Neuronal stem cell (in vitro differentiated cells): ENCODE results near the gene NCKIPSD.
A peak's percentile ranks its signal among the peaks of the same experiment; 100 is the strongest.

Source experiments
- DNase-seq: peaks from one replicate; pipeline ENCODE4 v3.0.0-alpha.2; 2013; ENCODE audit warnings: low spot score
- H2AFZ ChIP-seq: one replicate; pipeline ENCODE4 v1.6.1; 2013; ENCODE audit warnings: mild to moderate bottlenecking, low read length, inconsistent platforms
- H2AK5ac ChIP-seq: 2 replicates; pipeline ENCODE4 v1.6.1; 2013; ENCODE audit warnings: low read depth, mild to moderate bottlenecking, inconsistent platforms, low read length, moderate library complexity, mixed read lengths
- H2BK120ac ChIP-seq: 2 replicates; pipeline ENCODE4 v1.6.1; 2013; ENCODE audit warnings: low read depth, mild to moderate bottlenecking, inconsistent platforms, low read length, moderate library complexity, mixed read lengths
- H2BK12ac ChIP-seq: one replicate; pipeline ENCODE4 v1.6.1; 2013; ENCODE audit warnings: low read length, inconsistent platforms
- H2BK15ac ChIP-seq: 2 replicates; pipeline ENCODE4 v1.6.1; 2013; ENCODE audit warnings: mild to moderate bottlenecking, low read length, inconsistent platforms, mixed read lengths
- H2BK5ac ChIP-seq: one replicate; pipeline ENCODE4 v1.6.1; 2013; ENCODE audit warnings: inconsistent platforms, mild to moderate bottlenecking, low read length, moderate library complexity
- H3K14ac ChIP-seq: one replicate; pipeline ENCODE4 v1.6.1; 2013; ENCODE audit warnings: low read length, inconsistent platforms
- H3K18ac ChIP-seq: 2 replicates; pipeline ENCODE4 v1.6.1; 2013; ENCODE audit warnings: low read length, inconsistent platforms
- H3K23ac ChIP-seq: 2 replicates; pipeline ENCODE4 v1.6.1; 2013; ENCODE audit warnings: low read depth, mild to moderate bottlenecking, mixed read lengths, low read length, inconsistent platforms; ENCODE audit not compliant: poor library complexity
- H3K27ac ChIP-seq: replicated peaks from 3 replicates; pipeline ENCODE4 v1.5.1; 2013; ENCODE audit warnings: low read length, inconsistent platforms
- H3K27me3 ChIP-seq, 3 experiments: 2 replicates each; pipeline ENCODE4 v1.6.1; 2013; ENCODE audit warnings: low read length in 3 of 3, mild to moderate bottlenecking in 2 of 3, inconsistent platforms in 1 of 3, low read depth in 1 of 3, mixed read lengths in 1 of 3, moderate library complexity in 1 of 3; ENCODE audit not compliant: control insufficient read depth in 3 of 3, insufficient read depth in 3 of 3
- H3K36me3 ChIP-seq, 2 donors: replicated peaks in 1 of 2; 2 replicates each; pipeline ENCODE4 v1.6.1; 2013; ENCODE audit warnings: low read length in 2 of 2; ENCODE audit not compliant: control insufficient read depth in 2 of 2, insufficient read depth in 2 of 2
- H3K4ac ChIP-seq: 2 replicates; pipeline ENCODE4 v1.6.1; 2013; ENCODE audit warnings: inconsistent platforms, mild to moderate bottlenecking, low read length, moderate library complexity
- H3K4me1 ChIP-seq, 2 donors: 1 replicate in 1 of 2; 2 replicates in 1 of 2; pipeline ENCODE4 v1.6.1; 2013; ENCODE audit warnings: low read length in 2 of 2, low read depth in 1 of 2; ENCODE audit not compliant: control insufficient read depth in 2 of 2, insufficient read depth in 1 of 2
- H3K4me2 ChIP-seq: one replicate; pipeline ENCODE4 v1.6.1; 2013; ENCODE audit warnings: mild to moderate bottlenecking, low read length, inconsistent platforms; ENCODE audit not compliant: insufficient read depth, poor library complexity, severe bottlenecking
- H3K4me3 ChIP-seq, 2 donors: 2 replicates each; pipeline ENCODE4 v1.5.1; 2013; ENCODE audit warnings: low read length in 2 of 2, mild to moderate bottlenecking in 2 of 2, inconsistent platforms in 1 of 2, moderate library complexity in 1 of 2
- H3K79me1 ChIP-seq: one replicate; pipeline ENCODE4 v1.6.1; 2013; ENCODE audit warnings: low read depth, mild to moderate bottlenecking, inconsistent platforms, low read length, moderate library complexity
- H3K9ac ChIP-seq: one replicate; pipeline ENCODE4 v1.6.1; 2013; ENCODE audit warnings: mild to moderate bottlenecking, low read depth, low read length, inconsistent platforms; ENCODE audit not compliant: poor library complexity
- H3K9me3 ChIP-seq, 2 donors: replicated peaks in 1 of 2; 2 replicates each; pipeline versions ENCODE3 to v1.6.1; 2013; ENCODE audit warnings: low read length in 2 of 2, mild to moderate bottlenecking in 2 of 2, inconsistent platforms in 1 of 2, low read depth in 1 of 2, mixed read lengths in 1 of 2, moderate library complexity in 1 of 2; ENCODE audit not compliant: control insufficient read depth in 2 of 2, insufficient read depth in 1 of 2
- H4K8ac ChIP-seq: one replicate; pipeline ENCODE4 v1.6.1; 2013; ENCODE audit warnings: low read depth, mild to moderate bottlenecking, inconsistent platforms, low read length, moderate library complexity
- H4K91ac ChIP-seq: one replicate; pipeline ENCODE4 v1.6.1; 2013; ENCODE audit warnings: low read length, low read depth, mild to moderate bottlenecking, inconsistent platforms; ENCODE audit not compliant: poor library complexity
- WGBS, 2 donors: extraction: QIAGEN DNeasy Blood & Tissue Kit; methylation state at CpG; one replicate each; pipeline ENCODE4 v1.1.7; 2013; ENCODE audit warnings: missing lambda C conversion rate in 2 of 2, mixed read lengths in 1 of 2; ENCODE audit not compliant: insufficient read length in 2 of 2, insufficient replicate concordance in 1 of 2; ENCODE audit errors: extremely low coverage in 2 of 2; 5-methylcytosine and 5-hydroxymethylcytosine counted together

Gene NCKIPSD

DNA sequence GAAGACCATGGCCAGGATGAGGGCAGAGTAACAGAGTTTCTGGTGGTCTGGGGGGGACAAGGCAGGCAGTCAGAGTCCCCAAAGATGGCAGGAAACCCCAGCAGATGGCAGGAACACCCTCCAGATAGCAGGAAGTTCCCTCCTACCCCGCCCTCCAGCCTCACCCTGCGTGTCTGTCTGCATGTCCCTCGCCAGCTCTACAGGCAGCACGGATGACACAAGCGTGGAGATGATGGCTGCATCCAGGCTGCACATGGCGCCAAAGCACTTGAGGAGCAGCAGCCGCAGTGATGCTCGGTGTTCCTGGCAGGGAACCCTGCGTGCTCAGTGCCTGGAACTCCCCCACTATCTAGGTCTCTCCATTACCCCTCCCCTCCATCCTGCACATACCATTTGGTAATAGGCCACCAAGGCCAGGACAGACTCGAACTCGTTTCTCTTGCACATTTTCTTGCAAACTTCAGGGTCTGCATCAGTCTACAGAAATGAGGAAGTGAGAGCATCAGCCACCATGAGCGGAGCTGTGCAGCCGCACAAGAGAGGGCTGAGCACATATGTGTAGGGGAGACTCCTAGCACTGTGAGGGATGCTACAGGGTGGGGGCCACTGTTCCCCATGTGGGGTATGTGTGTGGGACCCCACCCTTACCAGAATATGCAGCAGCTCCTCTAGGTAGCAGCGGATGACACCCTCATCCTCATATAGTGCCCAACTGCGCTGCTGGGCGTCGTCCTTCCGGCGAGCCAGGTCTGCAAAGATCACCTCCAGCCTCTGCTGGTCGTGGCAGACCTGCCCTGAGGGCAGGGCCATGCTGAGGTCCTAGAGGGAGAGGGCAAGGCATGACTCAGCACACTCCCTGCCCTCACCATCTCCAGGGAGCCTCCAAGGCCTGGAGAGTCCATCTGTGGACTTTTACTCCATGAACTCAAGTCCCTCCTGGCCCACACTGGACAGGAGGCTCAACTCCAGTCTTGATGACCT lies 6.0 kb downstream of the NCKIPSD start:
- no peak for DNase-seq
- Histone ChIP-seq H2AK5ac (no peak overlapping the region), H4K91ac (no peak overlapping the region), H3K14ac (no peak overlapping the region), H3K4me1 (peaks cover 2 to 7% of the 10 kb centered on the region in 2 donors), H4K8ac (no peak overlapping the region), H3K4ac (no peak overlapping the region), H3K23ac (no peak overlapping the region), H2BK12ac (no peak overlapping the region), H2BK120ac (no peak overlapping the region), H3K4me2 (no peak overlapping the region), H3K9me3 (no peaks in the 10 kb centered on the region), H3K36me3 (peaks cover 61 to 82% of the 10 kb centered on the region in 2 donors), H3K79me1 (no peaks in the 10 kb centered on the region), H2AFZ (no peak overlapping the region), H2BK5ac (no peak overlapping the region), H3K9ac (no peak overlapping the region), H3K27me3 (no peaks in the 10 kb centered on the region), H3K18ac (no peak overlapping the region), H2BK15ac (no peak overlapping the region), H3K4me3 (no peak overlapping the region), H3K27ac (no peak overlapping the region)
- WGBS, 2 donors: no CpG with 5 or more reads among the region's 20 CpGs

DNA sequence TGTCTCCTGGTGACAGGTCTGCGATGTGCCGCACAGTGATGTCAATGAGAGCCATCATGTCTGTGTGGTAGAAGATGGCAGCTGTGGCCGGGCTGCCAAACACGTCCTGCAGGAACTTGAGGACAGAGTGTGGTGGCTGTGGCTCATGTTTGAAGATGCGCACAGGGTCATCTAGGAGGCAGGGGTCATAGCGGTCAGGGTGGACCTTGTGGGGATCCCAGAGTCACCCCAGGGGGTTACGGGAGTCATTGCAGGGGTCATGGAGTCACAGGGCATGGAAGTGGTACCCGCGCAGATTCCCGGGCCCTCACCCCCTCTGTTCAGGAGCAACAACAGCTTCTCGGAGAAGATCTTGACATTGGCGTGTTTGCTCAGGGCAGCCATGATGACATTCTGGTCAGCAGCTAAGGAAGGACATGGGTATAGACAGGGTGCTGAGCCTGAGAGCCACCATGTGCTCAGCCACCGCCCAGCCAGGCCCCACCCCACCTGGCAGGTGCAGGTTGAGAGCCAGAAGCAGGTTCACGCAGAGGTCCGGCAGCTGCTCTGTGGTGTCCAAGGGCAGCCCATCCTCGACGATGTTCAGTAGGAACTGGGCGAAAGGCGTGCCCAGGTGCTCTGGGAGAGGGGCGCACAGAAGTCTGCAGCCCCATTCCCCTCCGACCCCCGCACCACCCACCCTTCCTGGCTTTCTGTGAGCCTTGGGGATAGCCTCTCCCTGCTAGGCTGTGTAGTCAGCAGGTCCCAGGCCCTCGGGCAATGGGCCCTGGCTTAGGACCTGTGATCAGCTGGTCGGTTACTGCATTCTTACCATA lies 6.9 kb downstream of the NCKIPSD start:
- Histone ChIP-seq H3K36me3 (peaks cover 68 to 91% of the 10 kb centered on the region in 2 donors), H2AFZ (no peak overlapping the region), H2BK120ac (no peak overlapping the region), H2AK5ac (no peak overlapping the region), H3K4me3 (no peak overlapping the region), H3K9me3 (no peaks in the 10 kb centered on the region), H2BK12ac (no peak overlapping the region), H3K23ac (peak overlapping the region; percentile 34), H4K91ac (no peak overlapping the region), H3K27me3 (no peaks in the 10 kb centered on the region), H3K79me1 (no peaks in the 10 kb centered on the region), H3K27ac (no peak overlapping the region), H3K9ac (no peak overlapping the region), H3K4me1 (peaks cover 0 to 3% of the 10 kb centered on the region in 2 donors), H3K4me2 (no peak overlapping the region), H3K14ac (no peak overlapping the region), H2BK5ac (no peak overlapping the region), H2BK15ac (no peak overlapping the region), H3K4ac (no peak overlapping the region), H3K18ac (no peak overlapping the region), H4K8ac (no peak overlapping the region)
- no peak for DNase-seq
- no CpG with 5 or more reads among the region's 24 CpGs for WGBS, 2 donors

- no peak for DNase-seq
- Histone ChIP-seq H3K27me3 (no peaks in the 10 kb centered on the region), H3K23ac (peak overlapping the region; percentile 34), H4K91ac (no peak overlapping the region), H3K4me3 (no peak overlapping the region), H4K8ac (no peak overlapping the region), H3K14ac (no peak overlapping the region), H2BK12ac (no peak overlapping the region), H2BK15ac (no peak overlapping the region), H3K27ac (no peak overlapping the region), H2AFZ (no peak overlapping the region), H3K4me1 (no peaks in the 10 kb centered on the region), H3K79me1 (no peaks in the 10 kb centered on the region), H3K18ac (no peak overlapping the region), H3K36me3 (peaks cover 68 to 88% of the 10 kb centered on the region in 2 donors), H3K4me2 (no peak overlapping the region), H2AK5ac (no peak overlapping the region), H3K4ac (no peak overlapping the region), H3K9me3 (no peaks in the 10 kb centered on the region), H2BK120ac (no peak overlapping the region), H2BK5ac (no peak overlapping the region), H3K9ac (no peak overlapping the region)
- no CpG with 5 or more reads among the region's 4 CpGs for WGBS, 2 donors
These were observed 7.7 kb downstream of the NCKIPSD start for GRCh38 chr3:48678056-48678455.

DNA sequence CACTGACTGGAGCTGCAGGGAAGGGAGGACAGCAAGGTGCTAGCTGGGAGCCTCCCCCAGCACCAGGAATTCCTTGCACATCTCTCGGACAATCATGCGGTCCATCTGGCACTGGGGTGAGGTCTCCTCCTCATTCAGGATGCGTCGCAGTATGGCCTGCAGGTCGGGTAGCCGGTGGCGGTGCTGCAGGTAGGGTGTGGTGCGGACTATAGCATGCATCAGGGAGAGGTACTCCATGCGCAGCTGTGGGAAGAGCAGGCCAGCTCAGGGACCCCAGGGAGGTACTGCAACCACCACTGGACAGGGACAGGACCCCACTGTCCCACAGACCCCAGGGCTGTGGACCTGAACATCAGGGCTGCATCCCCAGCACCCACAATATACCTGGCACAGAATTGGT lies 11.2 kb downstream of the NCKIPSD start:
- Histone ChIP-seq H2BK5ac (no peak overlapping the region), H2BK12ac (no peak overlapping the region), H2BK120ac (no peak overlapping the region), H3K36me3 (peaks cover 50 to 78% of the 10 kb centered on the region in 2 donors), H2BK15ac (no peak overlapping the region), H3K9ac (no peak overlapping the region), H3K23ac (peak overlapping the region; percentile 70), H4K91ac (no peak overlapping the region), H3K4me1 (no peaks in the 10 kb centered on the region), H3K79me1 (no peaks in the 10 kb centered on the region), H3K27ac (no peak overlapping the region), H3K9me3 (peaks cover 0 to 2% of the 10 kb centered on the region in 2 donors), H3K4me3 (no peak overlapping the region), H2AK5ac (no peak overlapping the region), H3K27me3 (no peaks in the 10 kb centered on the region), H4K8ac (no peak overlapping the region), H3K18ac (no peak overlapping the region), H3K4ac (peak overlapping the region; percentile 91), H2AFZ (no peak overlapping the region), H3K4me2 (no peak overlapping the region), H3K14ac (no peak overlapping the region)
- DNase-seq: no peak
- WGBS, 2 donors: no CpG with 5 or more reads among the region's 9 CpGs
